ENCODE data around the gene KPNA6. TPM values are rescaled to one million over a fixed set of nuclear protein-coding genes. Genes with fewer than 3 reads are reported as not detected.
A peak's percentile ranks its signal among the peaks of the same experiment; 100 is the strongest.

Gene KPNA6
- total RNA-seq, 1 donor from 2014 or later = 24.2 TPM

DNA sequence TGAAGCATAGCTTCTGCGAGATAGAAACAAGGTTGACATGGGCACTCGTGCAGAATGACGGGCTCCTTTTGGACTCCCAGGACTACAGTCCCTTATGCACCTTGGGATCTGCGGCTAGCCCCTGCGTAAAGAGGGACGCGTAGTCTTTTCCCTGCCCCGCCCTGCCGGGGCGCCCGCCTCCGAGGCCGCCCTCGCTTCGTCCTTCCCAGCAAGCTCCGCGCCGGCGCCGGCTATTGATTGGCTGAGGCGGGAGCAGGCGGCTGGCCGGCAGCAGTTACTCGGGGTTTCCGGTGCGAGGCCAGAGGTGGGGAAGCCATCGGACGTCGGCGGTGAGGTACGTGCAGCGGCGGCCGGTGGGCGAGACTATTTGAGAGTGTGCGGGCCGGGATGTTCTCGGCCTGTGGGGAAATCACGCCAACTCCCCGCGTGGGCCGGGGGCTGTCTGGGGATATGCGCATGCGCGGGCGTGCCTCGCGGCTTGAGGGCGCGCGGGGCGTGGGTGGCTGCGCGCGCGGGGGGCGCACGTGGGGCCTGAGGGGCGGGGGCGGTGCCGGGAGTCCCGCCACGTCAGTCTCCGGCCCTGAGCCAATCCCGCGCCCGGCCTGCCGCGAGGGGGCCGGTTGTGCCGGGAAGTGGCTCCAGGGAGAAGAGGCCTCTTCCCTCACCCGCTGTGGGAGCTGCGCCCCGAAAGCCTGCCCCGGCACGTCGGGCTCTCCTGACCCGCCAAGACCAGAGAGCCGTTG lies 71.8 kb downstream of the KPNA6 start, which contains the start of gene TXLNA:
TSS of gene TXLNA (plus strand) at position 233 of the 743 bp plus-strand sequence. CDS start 671 bp downstream, outside the sequence.
- Histone ChIP-seq H3K36me3 (ENCODE audit: control insufficient read depth, insufficient read depth, low read length) (peaks cover 15% of the 10 kb centered on the region), H3K27me3 (ENCODE audit: control insufficient read depth, insufficient read depth, low read length) (no peaks in the 10 kb centered on the region), H3K4me3 (ENCODE audit: low read depth, low read length) (peak within 1 kb of the TSS; percentile 49)
- TF ChIP-seq, protein P1, sequence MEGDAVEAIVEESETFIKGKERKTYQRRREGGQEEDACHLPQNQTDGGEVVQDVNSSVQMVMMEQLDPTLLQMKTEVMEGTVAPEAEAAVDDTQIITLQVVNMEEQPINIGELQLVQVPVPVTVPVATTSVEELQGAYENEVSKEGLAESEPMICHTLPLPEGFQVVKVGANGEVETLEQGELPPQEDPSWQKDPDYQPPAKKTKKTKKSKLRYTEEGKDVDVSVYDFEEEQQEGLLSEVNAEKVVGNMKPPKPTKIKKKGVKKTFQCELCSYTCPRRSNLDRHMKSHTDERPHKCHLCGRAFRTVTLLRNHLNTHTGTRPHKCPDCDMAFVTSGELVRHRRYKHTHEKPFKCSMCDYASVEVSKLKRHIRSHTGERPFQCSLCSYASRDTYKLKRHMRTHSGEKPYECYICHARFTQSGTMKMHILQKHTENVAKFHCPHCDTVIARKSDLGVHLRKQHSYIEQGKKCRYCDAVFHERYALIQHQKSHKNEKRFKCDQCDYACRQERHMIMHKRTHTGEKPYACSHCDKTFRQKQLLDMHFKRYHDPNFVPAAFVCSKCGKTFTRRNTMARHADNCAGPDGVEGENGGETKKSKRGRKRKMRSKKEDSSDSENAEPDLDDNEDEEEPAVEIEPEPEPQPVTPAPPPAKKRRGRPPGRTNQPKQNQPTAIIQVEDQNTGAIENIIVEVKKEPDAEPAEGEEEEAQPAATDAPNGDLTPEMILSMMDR (IDR thresholded peaks at IDR 0.05; ENCODE audit: insufficient read depth, low read length, severe bottlenecking) = no peak
- DNase-seq (ENCODE audit: low read depth) (peak; percentile 76), FAIRE-seq (no peak)

DNA sequence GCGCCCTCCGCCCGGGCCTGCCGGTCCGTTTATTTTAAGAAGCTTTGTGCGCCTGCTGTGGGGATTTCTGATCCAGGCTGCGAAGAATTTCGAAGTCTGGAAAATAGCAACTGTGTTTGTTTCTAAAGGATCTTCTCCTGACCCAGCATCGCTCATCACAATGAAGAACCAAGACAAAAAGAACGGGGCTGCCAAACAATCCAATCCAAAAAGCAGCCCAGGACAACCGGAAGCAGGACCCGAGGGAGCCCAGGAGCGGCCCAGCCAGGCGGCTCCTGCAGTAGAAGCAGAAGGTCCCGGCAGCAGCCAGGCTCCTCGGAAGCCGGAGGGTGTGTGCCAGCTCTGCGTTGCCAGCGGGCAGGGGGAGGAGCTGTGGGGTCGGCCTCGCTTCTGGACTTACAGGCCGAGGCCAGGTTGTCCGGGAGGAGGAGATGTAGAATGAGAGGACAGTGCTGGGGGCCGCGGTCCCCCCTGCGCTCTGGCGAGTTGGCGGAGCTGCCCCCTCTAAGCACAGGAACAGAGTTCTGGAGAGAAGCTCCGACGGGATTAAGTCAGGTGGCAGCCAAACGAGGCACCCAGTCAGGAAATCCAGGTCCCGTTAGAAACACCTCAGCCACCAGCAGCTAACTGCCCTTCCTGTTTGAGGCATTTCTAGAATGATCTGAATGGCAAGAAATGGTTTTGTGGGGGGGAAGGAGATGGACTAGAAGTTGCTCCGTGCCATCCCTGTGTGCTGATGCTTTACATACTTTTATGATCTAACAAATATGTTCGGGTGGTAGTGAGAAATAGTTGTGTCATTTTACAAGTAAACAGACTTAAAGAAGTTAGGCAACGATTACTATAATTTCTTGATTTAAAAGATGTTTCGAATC lies 72.6 kb downstream of the KPNA6 start:
- peak; percentile 23 for DNase-seq (ENCODE audit: low read depth)
- TF ChIP-seq, protein P1 (IDR thresholded peaks at IDR 0.05; ENCODE audit: insufficient read depth, low read length, severe bottlenecking) = no peak
- FAIRE-seq = no peak
- H3K4me3 ChIP-seq (ENCODE audit: low read depth, low read length) = peak overlapping the region; percentile 49
- peaks cover 16% of the 10 kb centered on the region for H3K36me3 ChIP-seq (ENCODE audit: control insufficient read depth, insufficient read depth, low read length)
- H3K27me3 ChIP-seq (ENCODE audit: control insufficient read depth, insufficient read depth, low read length) = no peaks in the 10 kb centered on the region

DNA sequence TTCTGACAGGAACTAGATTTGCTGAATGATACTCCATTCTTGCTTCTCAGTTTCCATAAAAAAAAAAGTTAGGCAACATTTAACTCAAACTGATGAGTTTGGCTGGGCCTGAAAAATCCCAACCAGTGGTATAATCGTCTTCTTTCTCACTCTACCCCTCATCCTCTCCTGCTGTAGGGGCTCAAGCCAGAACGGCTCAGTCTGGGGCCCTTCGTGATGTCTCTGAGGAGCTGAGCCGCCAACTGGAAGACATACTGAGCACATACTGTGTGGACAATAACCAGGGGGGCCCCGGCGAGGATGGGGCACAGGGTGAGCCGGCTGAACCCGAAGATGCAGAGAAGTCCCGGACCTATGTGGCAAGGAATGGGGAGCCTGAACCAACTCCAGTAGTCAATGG lies 73.2 kb downstream of the KPNA6 start:
- DNase-seq (ENCODE audit: low read depth) (no peak), FAIRE-seq (no peak)
- H3K4me3 ChIP-seq (ENCODE audit: low read depth, low read length) = no peak overlapping the region
- TF ChIP-seq, protein P1 (IDR thresholded peaks at IDR 0.05; ENCODE audit: insufficient read depth, low read length, severe bottlenecking) = no peak
- no peaks in the 10 kb centered on the region for H3K27me3 ChIP-seq (ENCODE audit: control insufficient read depth, insufficient read depth, low read length)
- peaks cover 17% of the 10 kb centered on the region for H3K36me3 ChIP-seq (ENCODE audit: control insufficient read depth, insufficient read depth, low read length)

DNA sequence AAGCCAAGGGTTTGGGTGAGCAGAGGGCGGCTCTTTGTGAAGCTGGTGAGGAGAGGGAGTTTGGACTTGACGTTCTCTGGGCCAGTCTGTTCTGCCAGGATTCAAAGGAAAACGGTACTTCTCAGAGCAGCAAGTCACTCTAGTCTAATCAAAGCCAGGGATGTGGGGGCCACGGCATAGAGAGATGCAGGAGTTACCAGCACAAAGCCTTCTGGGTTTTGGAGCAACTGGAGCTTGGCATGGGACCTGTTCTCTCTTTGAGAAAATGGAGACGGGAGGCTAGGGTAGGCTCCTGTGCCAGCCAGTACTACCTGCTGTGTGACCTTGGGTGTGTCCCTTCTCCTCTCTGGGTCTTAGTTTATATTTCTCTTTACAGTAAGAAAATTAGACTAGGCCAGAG lies 73.7 kb downstream of the KPNA6 start:
- Histone ChIP-seq H3K27me3 (ENCODE audit: control insufficient read depth, insufficient read depth, low read length) (no peaks in the 10 kb centered on the region), H3K36me3 (ENCODE audit: control insufficient read depth, insufficient read depth, low read length) (peaks cover 18% of the 10 kb centered on the region), H3K4me3 (ENCODE audit: low read depth, low read length) (no peak overlapping the region)
- FAIRE-seq (no peak), DNase-seq (ENCODE audit: low read depth) (no peak)
- TF ChIP-seq, protein P1 (IDR thresholded peaks at IDR 0.05; ENCODE audit: insufficient read depth, low read length, severe bottlenecking) = no peak

DNA sequence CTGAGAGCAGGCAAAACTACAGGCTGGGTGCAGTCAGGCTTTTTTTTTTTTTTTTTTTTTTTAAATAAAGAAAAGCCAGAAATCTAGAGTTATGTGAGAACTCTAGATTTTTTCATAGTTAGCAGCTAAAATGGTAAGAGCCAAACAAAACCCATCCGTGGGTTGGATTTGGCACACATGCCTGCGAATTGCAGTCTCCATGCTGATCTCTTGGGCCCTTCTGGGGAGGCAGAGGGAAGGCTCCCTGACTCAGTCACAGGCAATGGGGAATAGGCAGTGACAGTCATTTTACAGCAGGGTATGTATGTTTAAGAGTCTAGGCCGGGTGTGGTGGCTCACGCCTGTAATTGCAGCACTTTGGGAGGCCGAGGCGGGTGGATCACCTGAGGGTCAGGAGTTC lies 74.2 kb downstream of the KPNA6 start:
- H3K27me3 ChIP-seq (ENCODE audit: control insufficient read depth, insufficient read depth, low read length) = no peaks in the 10 kb centered on the region
- peaks cover 19% of the 10 kb centered on the region for H3K36me3 ChIP-seq (ENCODE audit: control insufficient read depth, insufficient read depth, low read length)
- FAIRE-seq = no peak
- no peak overlapping the region for H3K4me3 ChIP-seq (ENCODE audit: low read depth, low read length)
- DNase-seq (ENCODE audit: low read depth) = no peak
- TF ChIP-seq, protein P1 (IDR thresholded peaks at IDR 0.05; ENCODE audit: insufficient read depth, low read length, severe bottlenecking) = no peak

Measured in bronchial epithelial cell (primary cell).